ENCODE data around the gene KDM4C.

KDM4C gene

GRCh38 chr9:6897207-6897822 lies 139.5 kb downstream of the KDM4C start:
- DNase-seq (ENCODE audit: extremely low spot score, insufficient read length, low read depth) = no peak
- peak; percentile 5 for FAIRE-seq

GRCh38 chr9:6897898-6898302 lies 140.1 kb downstream of the KDM4C start:
- no peak for FAIRE-seq
- DNase-seq (ENCODE audit: extremely low spot score, insufficient read length, low read depth) = no peak

GRCh38 chr9:6899274-6899673 lies 141.5 kb downstream of the KDM4C start:
- FAIRE-seq = no peak

GRCh38 chr9:6900440-6900883 lies 142.7 kb downstream of the KDM4C start:
- FAIRE-seq = no peak
- no peak for DNase-seq (ENCODE audit: extremely low spot score, insufficient read length, low read depth)

More at GRCh38 chr9:6899274-6899673, 141.5 kb downstream of the KDM4C start:
- no peak for DNase-seq (ENCODE audit: extremely low spot score, insufficient read length, low read depth)

- FAIRE-seq (no peak), DNase-seq (ENCODE audit: extremely low spot score, insufficient read length, low read depth) (no peak)
Measured at GRCh38 chr9:6901180-6901579, 143.4 kb downstream of the KDM4C start.

DNA sequence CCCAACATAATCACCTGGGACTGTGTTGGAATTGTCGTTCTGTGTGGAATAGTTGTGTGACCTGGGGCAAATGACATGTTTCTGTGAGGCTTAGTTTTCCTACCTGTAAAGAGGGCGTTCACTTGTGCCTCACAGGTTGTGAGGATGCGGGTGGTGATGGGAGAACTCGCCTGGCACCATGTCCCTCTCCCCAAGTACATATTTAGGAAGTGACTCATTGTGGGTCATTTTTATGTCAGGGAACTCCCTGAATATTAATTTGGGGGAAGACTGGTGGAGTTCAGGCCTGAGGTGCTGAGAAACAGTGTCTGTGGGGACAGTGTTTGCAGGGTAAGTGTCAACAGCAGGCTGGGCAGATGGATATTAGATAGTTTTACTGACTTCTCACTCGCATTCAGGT lies 144.7 kb downstream of the KDM4C start:
- no peak for DNase-seq (ENCODE audit: extremely low spot score, insufficient read length, low read depth)
- no peak for FAIRE-seq

- DNase-seq (ENCODE audit: extremely low spot score, insufficient read length, low read depth) (no peak), FAIRE-seq (no peak)
Measured at GRCh38 chr9:6904371-6904770, 146.6 kb downstream of the KDM4C start.

GRCh38 chr9:6905850-6906375 lies 148.1 kb downstream of the KDM4C start:
- FAIRE-seq (no peak), DNase-seq (ENCODE audit: extremely low spot score, insufficient read length, low read depth) (no peak)

GRCh38 chr9:6907772-6908381 lies 150.1 kb downstream of the KDM4C start:
- DNase-seq (ENCODE audit: extremely low spot score, insufficient read length, low read depth) (no peak), FAIRE-seq (no peak)

DNA sequence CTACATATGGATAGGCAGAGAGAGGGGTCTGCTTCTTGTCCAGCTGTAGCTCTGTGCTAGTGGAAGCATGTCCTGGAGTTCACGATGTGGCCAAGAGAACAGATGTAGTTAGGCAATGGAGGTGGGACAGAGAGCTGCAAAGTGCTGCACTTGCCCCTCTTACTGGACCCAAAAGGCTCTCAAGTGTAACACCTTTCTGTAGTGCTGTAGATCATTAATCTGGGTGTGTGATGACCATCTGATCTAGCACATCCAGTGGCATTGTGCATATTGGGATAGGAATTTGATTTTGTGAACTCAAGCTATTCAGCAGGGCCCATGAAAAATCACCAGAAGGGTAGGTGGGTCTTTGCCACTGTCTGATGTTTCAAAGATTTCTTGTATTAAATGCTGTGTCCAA lies 151.4 kb downstream of the KDM4C start:
- FAIRE-seq (no peak), DNase-seq (ENCODE audit: extremely low spot score, insufficient read length, low read depth) (no peak)

DNA sequence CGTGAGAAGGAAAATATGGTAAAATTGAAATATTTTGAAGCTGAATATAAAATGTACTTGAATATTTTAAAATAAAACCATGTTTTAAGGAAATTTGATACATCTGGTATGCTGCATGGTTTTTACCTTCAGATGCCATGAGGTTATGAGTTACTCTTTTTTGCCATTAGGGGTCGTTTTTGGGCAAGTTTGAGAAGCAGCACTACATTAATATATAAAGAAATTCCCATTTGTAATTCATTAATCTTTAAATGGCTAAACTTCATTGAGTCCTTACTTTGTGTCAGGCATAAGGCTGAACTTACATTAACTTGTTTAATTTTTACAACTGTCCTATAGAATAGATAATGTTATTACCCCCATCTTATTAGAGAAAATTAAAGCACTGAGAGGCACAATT lies 152.3 kb downstream of the KDM4C start:
- DNase-seq (ENCODE audit: extremely low spot score, insufficient read length, low read depth) = no peak
- FAIRE-seq = peak; percentile 57

GRCh38 chr9:6910497-6910896 lies 152.7 kb downstream of the KDM4C start:
- DNase-seq (ENCODE audit: extremely low spot score, insufficient read length, low read depth) (no peak), FAIRE-seq (no peak)

GRCh38 chr9:6911901-6912638 lies 154.3 kb downstream of the KDM4C start:
- no peak for FAIRE-seq
- no peak for DNase-seq (ENCODE audit: extremely low spot score, insufficient read length, low read depth)

DNA sequence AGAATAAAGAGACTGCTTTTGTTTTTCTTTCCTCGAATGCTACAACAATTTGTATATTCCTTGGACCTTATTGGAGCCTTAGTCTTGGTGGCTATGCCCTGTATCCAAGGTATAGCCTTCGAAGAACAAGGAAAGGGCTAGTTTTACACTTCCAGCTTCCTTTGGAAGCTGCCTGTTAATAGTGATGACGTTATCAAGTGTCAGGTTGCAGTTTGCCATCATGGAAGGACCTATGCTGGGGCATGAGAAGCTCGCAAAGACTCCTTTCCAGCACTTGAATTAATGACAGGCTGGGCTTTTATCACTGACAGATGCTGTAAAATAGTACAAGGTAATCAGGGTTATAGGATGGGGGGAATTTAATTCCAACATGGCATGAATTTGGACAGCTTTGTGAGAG lies 157.9 kb downstream of the KDM4C start:
- FAIRE-seq (no peak), DNase-seq (ENCODE audit: extremely low spot score, insufficient read length, low read depth) (no peak)

DNA sequence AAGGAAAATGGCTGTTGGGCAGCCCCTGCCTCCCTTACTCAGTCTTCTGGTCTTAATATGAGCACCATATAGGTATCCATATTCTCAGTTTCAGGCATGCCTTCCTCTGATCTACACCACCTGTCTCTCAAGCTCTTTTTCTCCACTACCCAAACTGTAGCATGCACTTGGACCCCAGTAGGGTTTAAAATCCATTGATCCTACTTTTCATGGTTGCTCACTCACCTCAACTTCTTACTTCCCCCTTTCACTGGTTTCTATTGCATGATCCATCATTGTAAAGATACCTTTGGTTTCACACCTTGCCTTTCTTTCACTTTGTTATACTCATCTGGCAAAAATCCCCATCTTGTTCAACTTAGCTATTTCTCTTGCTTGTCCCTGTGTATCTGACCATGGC lies 159.4 kb downstream of the KDM4C start:
- DNase-seq (ENCODE audit: extremely low spot score, insufficient read length, low read depth) (no peak), FAIRE-seq (peak; percentile 86)

- FAIRE-seq = no peak
- DNase-seq (ENCODE audit: extremely low spot score, insufficient read length, low read depth) = no peak
Measured at GRCh38 chr9:6920041-6920440, 162.3 kb downstream of the KDM4C start.

DNA sequence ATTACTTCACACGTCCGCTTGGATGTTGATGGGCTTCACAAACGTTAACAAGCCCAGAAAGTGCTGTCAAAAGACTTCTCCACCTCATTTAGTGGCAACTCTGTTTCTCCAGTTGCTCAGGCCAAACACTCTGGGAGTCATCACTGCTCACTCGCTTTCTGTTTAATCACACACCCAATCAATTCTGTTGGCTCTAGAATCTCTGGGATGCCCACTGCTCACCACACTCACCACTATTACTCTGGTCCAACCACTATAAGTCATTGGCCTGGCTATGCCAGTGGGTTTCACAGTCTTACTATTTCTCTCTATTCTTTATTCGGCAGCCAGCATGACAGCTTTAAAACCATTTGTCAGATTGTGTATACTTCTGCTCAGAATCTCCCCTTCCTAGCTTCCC lies 163.5 kb downstream of the KDM4C start:
- FAIRE-seq (no peak), DNase-seq (ENCODE audit: extremely low spot score, insufficient read length, low read depth) (no peak)

DNA sequence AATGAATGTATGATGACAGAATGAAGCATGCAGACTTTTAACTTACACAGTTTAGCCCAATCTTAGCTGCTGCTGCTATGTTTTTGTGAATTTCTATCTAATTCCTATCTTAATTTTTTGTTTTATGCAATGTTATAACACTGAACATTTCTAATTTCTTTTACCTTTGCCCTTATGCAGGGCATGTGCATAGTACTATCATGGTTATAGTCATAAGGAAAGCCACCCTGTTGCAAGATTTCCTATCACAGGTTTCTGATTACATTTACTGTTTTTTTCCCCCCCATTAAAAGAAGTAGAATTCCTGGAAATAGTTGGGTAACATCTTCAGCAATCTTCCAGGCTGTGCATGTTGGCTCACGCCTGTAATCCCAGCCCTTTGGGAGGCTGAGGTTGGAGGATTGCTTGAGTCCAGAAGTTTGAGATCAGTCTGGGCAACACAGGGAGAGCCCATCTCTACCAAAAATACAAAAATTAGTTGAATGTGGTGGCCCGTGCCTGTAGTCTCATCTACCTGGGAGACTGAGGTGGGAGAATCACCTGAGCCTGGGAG lies 164.4 kb downstream of the KDM4C start:
- no peak for FAIRE-seq
- DNase-seq (ENCODE audit: extremely low spot score, insufficient read length, low read depth) = no peak

GRCh38 chr9:6922680-6923079 lies 164.9 kb downstream of the KDM4C start:
- FAIRE-seq (no peak), DNase-seq (ENCODE audit: extremely low spot score, insufficient read length, low read depth) (no peak)

GRCh38 chr9:6923086-6923485 lies 165.3 kb downstream of the KDM4C start:
- FAIRE-seq (no peak), DNase-seq (ENCODE audit: extremely low spot score, insufficient read length, low read depth) (no peak)

DNA sequence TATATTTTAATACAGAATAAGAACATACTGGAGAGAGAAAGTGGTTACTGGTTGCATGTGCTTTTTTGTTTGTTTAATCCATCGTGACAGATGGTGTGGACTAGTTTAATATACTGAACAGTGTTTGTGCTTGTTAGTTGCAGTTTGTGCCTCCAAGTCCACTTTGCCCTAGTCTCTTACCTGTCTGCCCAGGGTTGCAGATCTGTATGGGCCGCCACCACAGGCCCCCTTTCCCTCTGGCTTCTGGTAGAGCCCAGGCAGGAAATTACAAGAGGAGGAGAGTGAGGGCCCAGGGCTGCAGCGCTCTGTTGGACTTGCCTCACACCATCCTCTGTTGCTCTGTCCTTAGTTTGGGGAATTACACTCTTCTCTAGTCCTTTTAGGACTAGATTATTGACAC lies 166.4 kb downstream of the KDM4C start:
- no peak for DNase-seq (ENCODE audit: extremely low spot score, insufficient read length, low read depth)
- FAIRE-seq = no peak
